Stimulated activated CD4-positive, alpha-beta T cell treated with anti-CD3 and anti-CD28 coated beads, Interleukin-2, amount 100 ng/mL, for 24 hours (primary cell): ENCODE data around the gene MYEF2.

Experiments
- DNase-seq, 2 donors: peaks; one replicate each; pipeline ENCODE4 v3.0.0-alpha.2; 2020

MYEF2 gene

GRCh38 chr15:48143856-48144255, 34.2 kb downstream of the MYEF2 start:
- DNase-seq = no peak

GRCh38 chr15:48132874-48133273, 45.2 kb downstream of the MYEF2 start:
- no peak for DNase-seq

- no peak for DNase-seq
Measured at GRCh38 chr15:48131324-48131723, 46.8 kb downstream of the MYEF2 start.

GRCh38 chr15:48126667-48127355, 51.3 kb downstream of the MYEF2 start:
- no peak for DNase-seq

- DNase-seq = no peak
Measured at GRCh38 chr15:48121849-48122248, 56.2 kb downstream of the MYEF2 start.

GRCh38 chr15:48120745-48121144, 57.4 kb downstream of the MYEF2 start, which contains the start of gene SLC24A5:
Gene SLC24A5 (plus strand): TSS chr15:48120990. CDS start chr15:48121045, 55 bp downstream.
- DNase-seq = no peak

GRCh38 chr15:48119277-48119676, 58.8 kb downstream of the MYEF2 start:
- DNase-seq = no peak

- no peak for DNase-seq
Measured at GRCh38 chr15:48112242-48112641, 65.9 kb downstream of the MYEF2 start.

GRCh38 chr15:48109856-48110531, 68.1 kb downstream of the MYEF2 start:
- no peak for DNase-seq

- DNase-seq = no peak
Measured at GRCh38 chr15:48109212-48109611, 68.9 kb downstream of the MYEF2 start.

- no peak for DNase-seq
Measured at GRCh38 chr15:48105936-48106335, 72.2 kb downstream of the MYEF2 start.

- DNase-seq = no peak
Measured at GRCh38 chr15:48103647-48104046, 74.4 kb downstream of the MYEF2 start.

GRCh38 chr15:48102167-48102566, 75.9 kb downstream of the MYEF2 start:
- DNase-seq = no peak

- no peak for DNase-seq
Measured at GRCh38 chr15:48101376-48101961, 76.6 kb downstream of the MYEF2 start.

- DNase-seq = no peak
Measured at GRCh38 chr15:48097264-48097663, 80.8 kb downstream of the MYEF2 start.

GRCh38 chr15:48096813-48097212, 81.3 kb downstream of the MYEF2 start:
- no peak for DNase-seq

GRCh38 chr15:48096355-48096786, 81.7 kb downstream of the MYEF2 start:
- DNase-seq = no peak

GRCh38 chr15:48091522-48091921, 86.6 kb downstream of the MYEF2 start:
- no peak for DNase-seq

- no peak for DNase-seq
Measured at GRCh38 chr15:48090666-48091065, 87.4 kb downstream of the MYEF2 start.

- no peak for DNase-seq
Measured at GRCh38 chr15:48090115-48090514, 88.0 kb downstream of the MYEF2 start.

GRCh38 chr15:48089702-48090101, 88.4 kb downstream of the MYEF2 start:
- no peak for DNase-seq

GRCh38 chr15:48087844-48088243, 90.3 kb downstream of the MYEF2 start:
- DNase-seq = no peak

- no peak for DNase-seq
Measured at GRCh38 chr15:48086576-48086975, 91.5 kb downstream of the MYEF2 start.

- DNase-seq = no peak
Measured at GRCh38 chr15:48086133-48086532, 92.0 kb downstream of the MYEF2 start.
